HFFc6 (cell line): ENCODE measurements around the gene SLC25A43. TPM values are rescaled to one million over a fixed set of nuclear protein-coding genes. Genes with fewer than 3 reads are reported as not detected.
"Not testable (repeated sequence)": the region's sequence is repeated elsewhere in the genome, so short reads cannot be mapped to it uniquely, and the experiment has no call there.

ENCODE experiments used
- DNase-seq: peaks from one replicate; pipeline ENCODE4 v3.0.0-alpha.2; 2018
- H3K27ac Mint-ChIP-seq: 2 replicates; pipeline ENCODE4 v1.8.0; 2020; ENCODE audit warnings: mild to moderate bottlenecking, mixed read lengths
- H3K27me3 Mint-ChIP-seq: 2 replicates; pipeline ENCODE4 v1.8.0; 2021; ENCODE audit warnings: mild to moderate bottlenecking, moderate library complexity, mixed read lengths; ENCODE audit not compliant: insufficient read depth
- H3K36me3 Mint-ChIP-seq: 2 replicates; pipeline ENCODE4 v1.8.0; 2021; ENCODE audit warnings: low read depth, mixed read lengths
- H3K4me1 Mint-ChIP-seq: 2 replicates; pipeline ENCODE4 v1.8.0; 2020; ENCODE audit warnings: low read depth, mixed read lengths
- H3K4me3 Mint-ChIP-seq: 2 replicates; pipeline ENCODE4 v1.8.0; 2020; ENCODE audit warnings: mild to moderate bottlenecking, moderate library complexity, mixed read lengths
- H3K9me3 Mint-ChIP-seq: 2 replicates; pipeline ENCODE4 v1.8.0; 2020; ENCODE audit warnings: mild to moderate bottlenecking, mixed read lengths
- total RNA-seq, 6 experiments: library from RNA; stranded (reverse); fragmentation: NEBNext Ultra II Directional; extraction: Animal tissue kit (Norgen Biotek cat#: 25700); gene quantifications; 2 replicates in 1 of 6; 3 replicates in 5 of 6; pipeline ENCODE4 v1.2.3, GENCODE V29; 2021
- TF ChIP-seq, protein P1 (sequence below): fragments of 200-600 bp; sonication (generic); IDR thresholded peaks from 2 replicates; pipeline ENCODE4 v1.5.0; 2021; ENCODE audit warnings: antibody characterized with exemption, mild to moderate bottlenecking

The SLC25A43 gene
- total RNA-seq, 6 experiments from 2014 or later: 19.4 to 26.0 (median 22.7) TPM

- H3K27ac Mint-ChIP-seq: peak overlapping the region; percentile 85
- H3K27me3 Mint-ChIP-seq: peaks cover 2% of the 10 kb centered on the region; the same call in 1 of the 2 replicates
- peak; percentile 50 for DNase-seq
- peak overlapping the region; percentile 34; the same call in 1 of the 2 replicates for H3K4me3 Mint-ChIP-seq
- H3K9me3 Mint-ChIP-seq: no peaks in the 10 kb centered on the region
- TF ChIP-seq, protein P1, sequence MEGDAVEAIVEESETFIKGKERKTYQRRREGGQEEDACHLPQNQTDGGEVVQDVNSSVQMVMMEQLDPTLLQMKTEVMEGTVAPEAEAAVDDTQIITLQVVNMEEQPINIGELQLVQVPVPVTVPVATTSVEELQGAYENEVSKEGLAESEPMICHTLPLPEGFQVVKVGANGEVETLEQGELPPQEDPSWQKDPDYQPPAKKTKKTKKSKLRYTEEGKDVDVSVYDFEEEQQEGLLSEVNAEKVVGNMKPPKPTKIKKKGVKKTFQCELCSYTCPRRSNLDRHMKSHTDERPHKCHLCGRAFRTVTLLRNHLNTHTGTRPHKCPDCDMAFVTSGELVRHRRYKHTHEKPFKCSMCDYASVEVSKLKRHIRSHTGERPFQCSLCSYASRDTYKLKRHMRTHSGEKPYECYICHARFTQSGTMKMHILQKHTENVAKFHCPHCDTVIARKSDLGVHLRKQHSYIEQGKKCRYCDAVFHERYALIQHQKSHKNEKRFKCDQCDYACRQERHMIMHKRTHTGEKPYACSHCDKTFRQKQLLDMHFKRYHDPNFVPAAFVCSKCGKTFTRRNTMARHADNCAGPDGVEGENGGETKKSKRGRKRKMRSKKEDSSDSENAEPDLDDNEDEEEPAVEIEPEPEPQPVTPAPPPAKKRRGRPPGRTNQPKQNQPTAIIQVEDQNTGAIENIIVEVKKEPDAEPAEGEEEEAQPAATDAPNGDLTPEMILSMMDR: no peak
- no peaks in the 10 kb centered on the region for H3K36me3 Mint-ChIP-seq
- peaks cover 39% of the 10 kb centered on the region for H3K4me1 Mint-ChIP-seq
Measured at GRCh38 chrX:119374736-119375135, 24.4 kb upstream of the SLC25A43 start.

DNA sequence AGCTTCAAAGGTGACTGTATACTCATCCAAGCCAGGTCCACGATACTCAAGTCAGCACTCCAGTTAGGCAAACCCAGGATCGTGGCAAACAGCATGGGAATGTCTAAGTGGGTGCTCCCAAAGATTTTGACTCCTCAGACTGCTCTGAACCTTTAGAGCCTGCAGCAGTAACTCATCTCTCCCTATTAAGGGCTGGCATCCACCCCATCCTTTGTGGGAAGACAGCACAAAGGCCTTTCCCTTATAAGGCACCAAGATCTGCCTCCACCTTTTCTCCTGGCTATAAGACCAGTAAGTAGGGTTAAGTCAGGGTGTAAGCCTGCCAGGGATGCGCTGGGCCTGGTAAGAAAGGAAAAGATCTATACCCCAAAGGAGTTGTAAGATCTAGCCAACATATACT is 23.6 kb upstream of the SLC25A43 start:
- peaks cover 2% of the 10 kb centered on the region; the same call in 1 of the 2 replicates for H3K27me3 Mint-ChIP-seq
- TF ChIP-seq, protein P1: no peak
- DNase-seq: peak; percentile 19
- H3K9me3 Mint-ChIP-seq: no peaks in the 10 kb centered on the region
- H3K36me3 Mint-ChIP-seq: no peaks in the 10 kb centered on the region
- H3K4me3 Mint-ChIP-seq: no peak overlapping the region
- H3K27ac Mint-ChIP-seq: peak overlapping the region; percentile 85
- peaks cover 39% of the 10 kb centered on the region for H3K4me1 Mint-ChIP-seq

GRCh38 chrX:119376312-119376711 is 22.8 kb upstream of the SLC25A43 start:
- TF ChIP-seq, protein P1: no peak
- no peak overlapping the region for H3K4me3 Mint-ChIP-seq

DNA sequence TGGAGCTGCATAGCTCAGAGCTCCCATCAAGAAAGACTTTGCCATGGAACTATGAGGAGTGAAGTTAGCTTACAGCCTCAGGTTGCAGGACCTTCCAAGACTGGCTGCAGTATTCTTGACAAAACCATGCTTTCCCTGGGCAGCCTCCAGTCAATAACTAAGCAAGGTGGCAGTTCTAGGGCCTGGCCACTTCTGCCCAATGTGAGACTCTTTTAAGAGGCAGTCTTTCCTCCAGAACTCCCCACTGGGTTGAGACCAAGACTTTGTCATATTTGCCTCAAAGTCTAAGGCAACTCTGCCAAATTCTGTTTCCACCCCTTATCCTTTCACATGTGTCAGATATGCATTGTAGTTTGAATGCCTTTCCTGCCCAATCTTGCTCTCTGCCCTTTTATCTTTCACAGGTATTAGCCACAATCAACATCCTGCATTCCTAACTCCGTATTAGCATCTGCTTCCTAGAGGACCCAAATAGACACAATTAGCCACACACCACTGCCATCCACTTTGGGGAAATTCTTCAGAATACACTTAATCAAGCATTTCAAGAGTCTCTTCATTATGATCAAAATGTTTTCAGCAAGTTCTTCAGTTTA is 17.7 kb upstream of the SLC25A43 start:
- Mint-ChIP-seq H3K36me3 (no peaks in the 10 kb centered on the region), H3K9me3 (no peaks in the 10 kb centered on the region), H3K27ac (no peak overlapping the region), H3K27me3 (no peaks in the 10 kb centered on the region), H3K4me1 (peaks cover 5% of the 10 kb centered on the region; the same call in 1 of the 2 replicates), H3K4me3 (no peak overlapping the region)
- DNase-seq: no peak
- TF ChIP-seq, protein P1: no peak

More at GRCh38 chrX:119376312-119376711, 22.8 kb upstream of the SLC25A43 start:
- Mint-ChIP-seq H3K27ac (no peak overlapping the region), H3K9me3 (no peaks in the 10 kb centered on the region), H3K4me1 (peaks cover 39% of the 10 kb centered on the region), H3K36me3 (no peaks in the 10 kb centered on the region), H3K27me3 (peaks cover 2% of the 10 kb centered on the region; the same call in 1 of the 2 replicates)
- no peak for DNase-seq

DNA sequence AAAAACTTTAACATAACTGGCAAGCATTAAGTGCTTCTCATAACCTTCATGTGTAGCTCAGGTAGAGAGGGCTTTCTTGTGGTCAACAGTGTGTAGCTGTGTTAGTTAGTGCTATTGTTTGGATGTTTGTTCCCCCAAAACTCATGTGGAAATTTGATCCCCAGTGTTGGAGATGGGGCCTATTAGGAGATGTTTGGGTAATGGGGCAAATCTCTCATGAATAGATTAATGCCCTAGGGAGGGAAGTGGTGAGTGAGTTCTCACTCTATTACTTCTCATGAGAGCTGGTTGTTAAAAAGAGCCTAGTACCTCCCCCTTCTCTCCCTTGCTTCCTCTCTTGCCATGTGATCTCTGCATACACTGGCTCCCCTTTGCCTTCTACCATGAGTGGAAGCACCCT is 16.5 kb upstream of the SLC25A43 start:
- no peak for DNase-seq
- H3K4me1 Mint-ChIP-seq: peaks cover 5% of the 10 kb centered on the region; the same call in 1 of the 2 replicates
- TF ChIP-seq, protein P1: no peak
- no peaks in the 10 kb centered on the region for H3K9me3 Mint-ChIP-seq
- no peaks in the 10 kb centered on the region for H3K36me3 Mint-ChIP-seq
- H3K27ac Mint-ChIP-seq: no peak overlapping the region
- H3K27me3 Mint-ChIP-seq: no peaks in the 10 kb centered on the region
- no peak overlapping the region for H3K4me3 Mint-ChIP-seq

DNA sequence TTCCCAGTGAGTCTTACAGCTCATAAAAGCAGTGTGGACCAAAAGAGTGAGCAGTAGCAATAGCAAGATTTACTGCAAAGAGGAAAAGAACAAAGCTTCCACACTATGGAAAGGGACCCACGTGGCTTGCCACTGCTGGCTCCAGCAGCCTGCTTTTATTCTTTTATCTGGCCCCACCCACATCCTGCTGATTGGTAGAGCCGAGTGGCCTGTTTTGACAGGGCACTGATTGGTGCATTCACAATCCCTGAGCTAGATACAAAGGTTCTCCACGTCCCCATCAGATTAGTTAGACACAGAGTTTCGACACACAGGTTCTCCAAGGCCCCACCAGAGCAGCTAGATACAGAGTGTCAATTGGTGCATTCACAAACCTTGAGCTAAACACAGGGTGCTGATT is 12.5 kb upstream of the SLC25A43 start:
- not testable (repeated sequence) for DNase-seq, H3K36me3 Mint-ChIP-seq, H3K27ac Mint-ChIP-seq, H3K27me3 Mint-ChIP-seq, H3K9me3 Mint-ChIP-seq, H3K4me3 Mint-ChIP-seq
- H3K4me1 Mint-ChIP-seq: peaks cover 12% of the 10 kb centered on the region

- not testable (repeated sequence) for H3K4me3 Mint-ChIP-seq, H3K9me3 Mint-ChIP-seq, H3K36me3 Mint-ChIP-seq, DNase-seq, H3K27ac Mint-ChIP-seq, H3K27me3 Mint-ChIP-seq, H3K4me1 Mint-ChIP-seq
Measured at GRCh38 chrX:119387426-119387825, 11.7 kb upstream of the SLC25A43 start.
